ENCODE measurements around the gene NUDT19. TPM values are rescaled to one million over a fixed set of nuclear protein-coding genes. Genes with fewer than 3 reads are reported as not detected.
A peak's percentile ranks its signal among the peaks of the same experiment; 100 is the strongest.
"Not testable (repeated sequence)": the region's sequence is repeated elsewhere in the genome, so short reads cannot be mapped to it uniquely, and the experiment has no call there.

The NUDT19 gene
- total RNA-seq = 15.3 TPM
- long read RNA-seq, transcript NUDT19-201 (3 exons, 2,967 nt) = major isoform, 6 of 12 reads
- long read RNA-seq, partial matches to known transcripts = 1 of 12 reads
- long read RNA-seq, other reads (novel, unspliced or antisense) = 5 of 12 reads

DNA sequence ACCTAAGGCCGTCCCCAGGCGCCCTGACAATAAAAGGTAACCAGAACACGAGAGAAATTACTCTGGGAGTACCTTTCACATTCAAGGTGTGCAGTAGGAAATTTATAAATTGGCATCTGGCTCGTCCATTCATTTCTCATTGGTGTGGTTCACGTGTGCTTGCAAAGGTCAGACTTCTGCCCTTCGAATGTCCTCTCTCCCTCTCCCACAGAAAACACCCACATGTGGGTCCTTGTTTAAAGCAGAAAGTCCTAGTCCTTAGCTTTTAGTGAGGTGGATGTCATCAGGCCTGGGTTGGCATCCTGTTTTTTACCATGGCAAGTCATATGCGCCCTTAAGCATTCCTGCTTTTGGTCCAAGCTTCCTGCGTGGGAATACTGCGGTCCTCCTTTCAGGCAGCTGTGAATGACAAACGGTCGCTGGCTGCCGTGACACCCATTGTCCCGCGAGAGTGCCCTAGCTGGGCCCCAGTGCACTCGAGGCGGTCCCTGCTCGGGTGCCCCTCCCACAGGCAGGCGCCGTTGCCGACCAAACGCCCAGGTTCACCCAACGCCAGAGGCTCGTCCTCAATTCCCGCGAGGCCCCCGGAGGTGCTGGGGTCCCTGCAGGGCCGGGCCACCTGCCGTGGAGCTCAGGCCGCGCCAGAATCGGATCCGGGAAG is at the start of gene NUDT19:
NUDT19 (plus strand) TSS at position 531 of the 661 bp plus-strand sequence. CDS start 140 bp downstream, outside the sequence.
- intact Hi-C loops (cut with DNase I) = loop anchor here (2.0 kb wide), 1 partner anchor 17 kb away; the partner anchor contains the start of genes ANKRD27 and RGS9BP
- peak; percentile 89 for DNase-seq (ENCODE audit: low spot score)

GRCh38 chr19:32642771-32643170 is 48.9 kb upstream of the NUDT19 start:
- intact Hi-C loops (cut with DNase I) = no loop called here
- DNase-seq (ENCODE audit: low spot score) = no peak

GRCh38 chr19:32646556-32646955 is 45.1 kb upstream of the NUDT19 start:
- intact Hi-C loops (cut with DNase I) = no loop called here
- no peak for DNase-seq (ENCODE audit: low spot score)

DNA sequence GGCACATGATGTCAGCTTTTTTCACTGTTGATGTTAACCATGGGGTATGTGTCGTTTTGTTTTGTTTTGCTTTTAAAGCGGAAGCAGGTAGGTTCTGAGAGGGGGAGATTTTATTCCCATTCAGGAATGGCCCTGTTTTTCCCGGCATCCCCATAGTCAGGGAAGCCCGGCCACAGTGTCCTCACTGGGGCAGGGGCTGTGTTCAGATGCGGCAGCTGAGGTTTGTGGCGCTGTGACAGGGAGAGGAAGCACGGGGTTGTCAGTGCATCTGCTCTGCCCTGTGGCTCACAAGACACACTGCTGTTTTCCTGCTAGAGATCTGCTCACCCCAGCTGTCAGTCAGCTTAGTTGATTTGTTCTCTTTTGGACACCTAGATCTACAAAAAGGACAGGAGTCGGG is 44.3 kb upstream of the NUDT19 start:
- intact Hi-C loops (cut with DNase I) = no loop called here
- DNase-seq (ENCODE audit: low spot score) = no peak

DNA sequence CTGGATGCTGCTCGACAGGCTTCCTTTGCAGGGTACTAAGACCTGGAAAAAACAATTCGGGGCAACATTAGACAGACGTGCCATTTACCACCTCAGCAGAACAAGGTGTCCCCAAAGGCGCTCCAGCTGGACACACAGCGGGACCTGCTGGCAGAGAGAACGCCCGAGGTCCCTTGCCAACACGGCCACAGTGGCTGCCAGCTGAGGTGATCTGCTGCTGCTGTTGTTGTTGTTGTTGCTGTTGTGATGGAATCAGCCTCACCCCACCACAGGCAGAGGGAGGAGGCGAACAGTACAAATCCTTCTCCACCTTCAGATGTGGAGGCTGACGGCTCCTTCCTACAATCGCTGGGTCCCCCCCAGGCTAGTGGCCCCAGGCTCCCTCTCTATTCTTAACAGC is 41.9 kb upstream of the NUDT19 start:
- intact Hi-C loops (cut with DNase I) = no loop called here

GRCh38 chr19:32650671-32651070 is 41.0 kb upstream of the NUDT19 start:
- intact Hi-C loops (cut with DNase I) = no loop called here
- no peak for DNase-seq (ENCODE audit: low spot score)

More for the DNA sequence above, 41.9 kb upstream of the NUDT19 start:
- no peak for DNase-seq (ENCODE audit: low spot score)

- no peak for DNase-seq (ENCODE audit: low spot score)
- intact Hi-C loops (cut with DNase I) = no loop called here
Measured at GRCh38 chr19:32651729-32652140, 39.9 kb upstream of the NUDT19 start.

DNA sequence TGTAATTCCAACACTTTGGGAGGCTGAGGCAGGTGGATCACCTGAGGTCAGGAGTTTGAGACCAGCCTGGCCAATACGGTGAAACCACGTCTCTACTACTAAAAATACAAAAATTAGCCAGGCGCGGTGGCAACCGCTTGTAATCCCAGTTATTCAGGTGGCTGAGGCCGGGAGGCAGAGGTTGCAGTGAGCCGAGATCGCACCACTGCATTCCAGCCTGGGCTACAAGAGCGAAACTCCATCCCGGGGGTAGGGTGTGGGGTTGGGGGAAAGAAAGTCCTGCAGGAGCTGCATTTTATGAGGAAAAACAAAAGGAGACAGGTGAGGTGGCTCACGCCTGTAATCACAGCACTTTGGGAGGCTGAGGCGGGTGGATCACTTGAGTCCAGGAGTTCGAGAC is 39.3 kb upstream of the NUDT19 start:
- intact Hi-C loops (cut with DNase I); DNase-seq (ENCODE audit: low spot score): not testable (repeated sequence)

DNA sequence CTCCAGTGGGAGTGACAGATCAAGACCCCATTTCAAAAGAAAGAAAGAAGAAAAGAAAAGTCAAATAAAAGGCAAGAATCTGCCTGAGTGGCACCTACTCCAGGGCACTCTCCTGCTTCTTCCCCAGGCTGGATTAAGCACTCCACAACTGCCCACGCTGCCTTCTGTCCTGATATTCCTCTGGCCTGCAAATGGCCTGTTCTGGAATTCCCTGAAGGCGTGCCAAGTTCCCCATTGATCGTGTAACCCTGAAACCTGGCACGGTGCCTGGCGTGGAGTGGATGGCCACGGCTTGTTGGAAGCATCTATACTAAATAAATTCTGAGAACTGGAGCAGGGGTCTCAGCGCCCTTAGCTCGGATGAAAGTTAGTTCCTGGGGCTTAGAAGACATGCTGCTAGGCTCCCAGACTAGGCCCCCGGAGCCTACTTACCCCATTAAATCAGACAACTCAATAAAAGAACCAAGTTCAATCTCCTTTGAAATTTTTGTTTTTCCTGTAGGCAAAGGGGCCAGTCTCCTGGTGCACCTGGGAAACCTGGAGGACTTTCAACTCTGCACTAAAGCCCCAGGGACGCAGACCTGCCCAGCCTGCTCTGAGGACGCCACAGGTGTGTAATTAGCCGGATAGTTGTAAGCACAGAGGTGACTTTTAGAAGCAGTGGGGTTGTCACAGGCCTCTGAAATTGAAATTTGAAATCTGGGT is 38.6 kb upstream of the NUDT19 start:
- intact Hi-C loops (cut with DNase I) = no loop called here
- peak; percentile 82 for DNase-seq (ENCODE audit: low spot score)

DNA sequence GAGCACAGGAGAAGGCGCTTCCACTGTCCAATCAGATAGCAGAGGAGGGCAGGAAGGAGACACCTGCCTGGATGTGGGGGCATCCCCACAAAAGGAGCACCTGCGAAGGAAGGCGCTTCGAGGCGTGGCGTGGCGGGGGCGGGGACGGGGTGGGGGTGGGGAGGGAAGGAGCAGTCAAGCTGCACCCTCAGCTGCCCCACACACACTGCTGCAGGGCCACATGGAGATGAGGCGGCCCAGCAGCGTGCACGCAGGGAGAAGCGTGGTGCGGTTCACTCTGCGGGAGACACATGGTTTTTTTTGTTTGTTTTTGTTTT is 38.1 kb upstream of the NUDT19 start:
- no peak for DNase-seq (ENCODE audit: low spot score)
- intact Hi-C loops (cut with DNase I) = no loop called here

GRCh38 chr19:32656379-32656778 is 35.2 kb upstream of the NUDT19 start:
- intact Hi-C loops (cut with DNase I); DNase-seq (ENCODE audit: low spot score): not testable (repeated sequence)

GRCh38 chr19:32658075-32658474 is 33.5 kb upstream of the NUDT19 start:
- intact Hi-C loops (cut with DNase I) = no loop called here
- no peak for DNase-seq (ENCODE audit: low spot score)

- DNase-seq (ENCODE audit: low spot score) = no peak
- intact Hi-C loops (cut with DNase I) = no loop called here
Measured at GRCh38 chr19:32658527-32658926, 33.1 kb upstream of the NUDT19 start.

DNA sequence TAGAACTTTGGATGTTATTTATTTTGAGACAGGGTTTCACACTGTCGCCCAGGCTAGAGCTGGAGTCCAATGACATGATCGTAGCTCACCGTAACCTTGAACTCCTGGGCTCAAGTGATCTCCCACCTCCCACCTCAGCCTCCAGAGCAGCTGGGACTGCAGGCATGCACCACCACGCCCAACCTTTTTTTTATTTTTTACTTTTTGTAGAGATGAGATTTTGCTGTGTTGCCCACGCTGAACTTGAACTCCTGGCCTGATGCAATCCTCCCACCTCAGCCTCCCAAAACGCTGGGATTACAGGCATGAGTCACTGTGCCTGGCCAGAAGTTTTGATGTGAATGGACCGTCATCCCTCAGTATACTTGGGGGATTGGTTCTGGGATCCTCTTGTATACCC is 30.3 kb upstream of the NUDT19 start:
- intact Hi-C loops (cut with DNase I) = no loop called here
- DNase-seq (ENCODE audit: low spot score) = no peak

DNA sequence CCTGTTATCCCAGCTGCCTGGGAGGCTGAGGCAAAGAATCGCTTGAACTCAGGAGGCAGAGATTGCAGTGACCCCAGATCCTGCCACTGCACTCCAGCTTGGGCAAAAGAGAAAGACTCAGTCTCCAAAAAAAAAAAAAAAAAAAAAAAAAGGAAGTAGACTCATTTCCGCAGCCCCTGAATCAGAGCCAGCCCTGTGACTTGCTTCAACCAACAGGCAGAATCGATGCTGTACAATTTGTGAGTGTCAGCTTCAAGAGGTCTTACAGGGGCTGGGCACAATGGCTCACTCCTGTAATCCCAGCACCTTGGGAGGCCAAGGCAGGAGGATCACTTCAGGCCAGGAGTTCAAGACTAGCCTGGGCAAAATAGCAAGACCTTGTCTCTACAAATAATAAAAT is 29.4 kb upstream of the NUDT19 start:
- no peak for DNase-seq (ENCODE audit: low spot score)
- intact Hi-C loops (cut with DNase I) = no loop called here

DNA sequence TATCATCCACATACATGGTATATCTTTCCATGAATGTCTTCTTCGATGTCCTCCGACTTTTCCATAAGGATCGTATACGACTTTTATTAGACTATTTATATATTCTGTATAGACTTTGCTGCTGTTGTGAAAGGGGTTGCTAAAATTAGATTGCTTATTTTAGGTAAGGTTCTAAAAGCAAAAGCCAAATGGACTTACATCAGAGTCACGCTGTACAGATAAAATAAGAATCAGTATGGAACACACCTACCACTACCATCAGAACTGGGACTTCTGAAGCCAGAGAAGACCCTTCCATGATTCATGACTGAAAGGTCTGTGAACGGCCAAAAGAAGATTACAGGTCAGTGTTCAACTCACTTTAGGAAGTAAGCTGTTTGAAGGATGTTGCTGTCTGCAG is 25.5 kb upstream of the NUDT19 start:
- no peak for DNase-seq (ENCODE audit: low spot score)
- intact Hi-C loops (cut with DNase I) = no loop called here

GRCh38 chr19:32669310-32669709 is 22.3 kb upstream of the NUDT19 start:
- intact Hi-C loops (cut with DNase I) = no loop called here
- DNase-seq (ENCODE audit: low spot score) = no peak

- intact Hi-C loops (cut with DNase I) = no loop called here
- DNase-seq (ENCODE audit: low spot score) = no peak
Measured at GRCh38 chr19:32671883-32672593, 19.6 kb upstream of the NUDT19 start.

DNA sequence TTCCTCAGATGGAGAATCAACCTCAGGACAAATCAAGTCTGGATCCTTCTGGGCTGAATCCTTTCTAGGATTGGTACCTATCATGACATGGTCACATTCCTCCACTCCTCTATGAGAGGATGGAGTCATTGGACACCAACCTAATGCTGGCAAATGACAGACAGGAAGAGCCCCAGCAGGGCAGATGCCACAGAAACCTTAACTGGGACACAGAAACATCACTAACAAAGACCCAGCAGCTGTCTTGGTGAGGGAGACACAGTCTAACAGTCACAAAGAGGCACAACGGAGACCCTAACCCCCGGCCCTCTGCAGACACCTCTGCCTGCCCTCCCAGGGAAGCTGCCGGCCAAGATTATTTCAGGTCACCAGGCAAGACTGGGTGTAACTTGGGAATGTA is 18.8 kb upstream of the NUDT19 start:
- no peak for DNase-seq (ENCODE audit: low spot score)
- intact Hi-C loops (cut with DNase I) = no loop called here

- no peak for DNase-seq (ENCODE audit: low spot score)
- intact Hi-C loops (cut with DNase I) = no loop called here
Measured at GRCh38 chr19:32673573-32673972, 18.0 kb upstream of the NUDT19 start.

Measured in cardiac septum (tissue), 1 donor.